GM21447 (cell line): ENCODE measurements around the gene GRB10.
"Not testable (repeated sequence)": the region's sequence is repeated elsewhere in the genome, so short reads cannot be mapped to it uniquely, and the experiment has no call there.

Experiments
- ATAC-seq: cut with Tn5 transposase; IDR thresholded peaks from one replicate; pipeline ENCODE4 v1.9.1; 2021; ENCODE audit not compliant: unreplicated experiment

The GRB10 gene

GRCh38 chr7:50745336-50745735 is 37.4 kb downstream of the GRB10 start:
- no peak for ATAC-seq

- no peak for ATAC-seq
These were observed 38.8 kb downstream of the GRB10 start for GRCh38 chr7:50743893-50744292.

GRCh38 chr7:50743016-50743415 is 39.7 kb downstream of the GRB10 start:
- ATAC-seq = no peak

DNA sequence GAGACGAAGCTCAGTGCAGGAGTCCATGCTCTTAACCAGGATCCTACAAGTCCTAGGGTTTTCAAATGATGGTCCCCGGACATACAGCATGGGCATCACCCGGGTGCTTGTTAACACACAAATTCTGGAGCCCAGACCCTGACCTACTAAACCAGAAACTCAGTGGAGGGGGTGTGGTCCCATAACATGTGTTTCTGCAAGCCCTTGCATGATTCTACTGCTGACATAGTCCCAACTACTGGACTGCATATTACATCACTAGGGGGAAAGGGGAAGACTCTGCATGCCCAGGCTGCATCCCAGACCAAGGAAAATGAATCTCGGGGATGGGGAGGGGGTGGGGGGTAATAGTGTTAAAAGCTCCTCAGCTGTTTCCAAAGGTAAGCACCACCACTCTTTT is 40.3 kb downstream of the GRB10 start:
- no peak for ATAC-seq

DNA sequence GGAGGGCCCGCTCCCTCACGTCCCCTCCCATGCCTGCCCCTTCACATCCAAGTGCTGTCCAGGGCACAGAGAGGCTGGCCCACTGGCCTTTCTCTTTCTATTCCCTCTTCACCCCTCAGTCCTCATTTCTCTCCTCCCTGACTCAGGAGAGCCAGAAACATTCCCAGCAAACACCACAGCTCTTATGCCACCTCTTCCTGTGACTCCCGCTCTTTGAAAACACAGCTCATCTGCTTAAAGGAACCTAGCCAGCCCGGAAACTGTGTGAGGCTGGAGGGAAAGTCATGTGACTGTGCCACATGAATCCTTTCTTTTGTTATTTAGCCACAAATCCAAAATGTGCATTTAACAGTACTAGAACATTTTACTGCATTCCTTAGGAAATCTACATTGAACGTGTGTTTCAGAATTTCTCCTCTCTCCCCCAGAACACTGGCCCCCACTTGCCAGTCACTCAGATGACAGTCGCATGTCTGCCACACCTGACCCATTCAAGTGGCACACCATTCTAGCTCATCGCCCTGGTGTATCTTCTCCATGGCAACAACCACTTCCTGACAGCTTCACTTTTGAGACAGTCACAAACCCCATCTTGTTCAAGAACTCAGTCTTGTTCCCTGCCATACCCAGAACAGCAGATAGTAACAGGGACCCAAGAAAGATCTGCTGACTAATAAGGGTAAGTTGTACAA is 42.8 kb downstream of the GRB10 start:
- no peak for ATAC-seq

DNA sequence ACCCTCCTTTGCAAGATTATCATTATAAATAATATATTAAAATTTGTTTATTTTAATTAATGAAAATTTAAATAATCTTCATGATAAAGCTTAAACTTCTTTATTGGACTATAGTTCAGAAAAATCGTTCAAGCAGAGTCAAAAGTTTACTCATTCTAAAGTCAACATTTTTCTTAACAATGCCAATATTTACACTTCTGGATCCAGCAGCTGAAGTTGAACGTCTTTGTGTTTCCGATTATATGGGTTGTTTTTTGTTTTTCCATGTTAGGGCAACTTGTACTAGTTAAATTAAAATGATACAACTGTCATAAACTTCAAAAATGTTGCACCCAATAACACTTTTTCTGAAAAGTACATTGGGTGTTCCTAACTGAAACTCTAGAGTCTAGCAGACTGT is 43.8 kb downstream of the GRB10 start:
- no peak for ATAC-seq

DNA sequence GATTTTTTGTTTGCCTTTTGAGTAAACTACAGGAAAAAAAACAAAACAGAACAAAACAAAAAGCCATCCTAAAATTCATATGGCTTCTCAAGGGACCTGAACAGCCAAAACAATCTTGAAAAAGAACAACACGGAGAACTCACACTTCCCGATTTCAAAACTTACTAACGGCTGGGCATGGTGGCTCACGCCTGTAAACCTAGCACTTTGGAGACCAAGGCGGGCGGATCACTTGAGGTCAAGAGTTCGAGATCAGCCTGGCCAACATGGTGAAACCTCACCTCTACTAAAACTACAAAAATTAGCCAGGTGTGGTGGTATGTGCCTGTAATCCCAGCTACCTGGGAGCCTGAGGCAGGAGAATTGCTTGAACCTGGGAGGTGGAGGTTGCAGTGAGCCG is 46.9 kb downstream of the GRB10 start:
- not testable (repeated sequence) for ATAC-seq

DNA sequence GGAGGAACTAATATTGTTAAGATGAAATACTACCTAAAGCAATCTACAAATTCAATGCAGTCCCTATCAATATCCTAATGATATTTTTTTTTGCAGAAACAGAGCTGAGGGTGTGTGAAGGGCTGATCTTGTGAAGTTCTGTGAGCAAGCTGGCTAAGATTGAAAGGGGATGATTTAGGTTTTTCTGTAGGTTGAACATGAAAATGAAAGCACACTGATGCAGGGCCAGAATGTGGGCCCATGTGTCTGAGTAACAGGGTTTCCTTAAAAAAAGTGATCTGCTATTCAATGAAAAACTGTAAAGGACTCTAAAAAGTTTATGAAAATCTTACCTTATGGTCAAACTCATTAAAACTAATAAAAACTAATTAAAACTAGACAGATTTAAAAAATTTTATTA is 47.4 kb downstream of the GRB10 start:
- ATAC-seq = no peak

DNA sequence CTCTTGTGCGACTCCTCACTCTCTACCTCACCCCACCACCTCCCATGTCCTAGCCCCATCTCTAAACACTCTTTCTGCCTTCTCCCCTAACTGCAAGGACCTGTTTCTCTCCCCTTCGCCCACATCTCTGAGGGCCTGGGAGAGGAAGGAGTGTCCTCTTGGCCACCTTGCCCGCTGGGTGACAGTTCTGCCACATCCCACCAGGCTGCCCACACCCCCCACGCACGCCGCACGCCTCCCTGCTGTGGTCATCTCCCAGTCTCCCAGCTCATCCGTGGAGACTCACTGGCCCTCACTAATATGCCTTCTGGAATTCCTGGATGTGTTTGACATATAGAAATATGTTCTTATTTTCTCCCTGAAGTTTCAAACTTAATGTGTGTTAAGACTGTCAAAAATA is 48.5 kb downstream of the GRB10 start:
- no peak for ATAC-seq

- ATAC-seq = no peak
These were observed 49.1 kb downstream of the GRB10 start for GRCh38 chr7:50733552-50733951.

GRCh38 chr7:50731703-50732582 is 50.8 kb downstream of the GRB10 start:
- ATAC-seq = no peak

DNA sequence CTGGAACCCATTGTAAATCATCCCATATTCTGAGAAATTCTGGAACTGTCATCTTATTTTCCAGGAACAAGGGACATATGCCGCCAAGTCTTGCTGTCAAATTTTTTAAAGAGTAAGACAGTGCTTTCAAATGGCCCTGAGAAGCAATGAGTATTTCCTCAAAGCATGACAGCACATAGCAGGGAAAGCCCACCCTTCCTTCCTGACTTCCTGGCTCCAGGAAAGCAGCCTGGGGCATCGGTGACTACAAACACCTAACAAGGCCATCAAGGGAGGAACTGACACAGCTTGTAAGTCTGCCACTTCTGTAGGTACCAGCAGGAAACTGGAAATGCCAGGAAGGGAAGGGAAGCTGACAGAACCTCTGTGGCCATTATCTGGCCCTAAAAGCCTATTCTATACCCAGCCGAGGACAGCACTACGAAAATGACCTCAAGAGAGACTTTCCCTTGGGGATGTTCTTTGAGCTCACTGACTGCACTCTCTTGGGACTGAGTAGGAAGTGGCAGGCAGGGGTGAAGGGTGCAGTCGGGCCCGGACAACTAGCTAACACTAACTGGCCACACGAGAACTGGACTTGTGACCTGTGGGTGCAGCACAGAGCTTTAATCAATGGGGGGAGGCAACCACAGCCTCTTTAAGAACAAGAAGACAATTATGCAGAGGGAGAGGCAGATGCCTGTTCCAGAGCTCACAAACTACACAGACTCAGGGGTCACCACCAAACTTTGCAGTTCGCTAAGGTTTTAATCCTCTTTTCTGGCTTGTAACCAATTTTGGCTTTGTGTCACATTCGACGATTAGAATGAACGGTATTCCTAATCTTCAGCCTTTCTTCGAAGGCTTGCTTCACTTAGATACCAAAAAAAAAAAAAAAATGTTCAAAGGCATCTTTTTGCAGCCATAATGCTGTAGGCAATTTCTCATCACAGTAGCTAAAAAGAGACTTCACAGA is 52.0 kb downstream of the GRB10 start:
- ATAC-seq = no peak

DNA sequence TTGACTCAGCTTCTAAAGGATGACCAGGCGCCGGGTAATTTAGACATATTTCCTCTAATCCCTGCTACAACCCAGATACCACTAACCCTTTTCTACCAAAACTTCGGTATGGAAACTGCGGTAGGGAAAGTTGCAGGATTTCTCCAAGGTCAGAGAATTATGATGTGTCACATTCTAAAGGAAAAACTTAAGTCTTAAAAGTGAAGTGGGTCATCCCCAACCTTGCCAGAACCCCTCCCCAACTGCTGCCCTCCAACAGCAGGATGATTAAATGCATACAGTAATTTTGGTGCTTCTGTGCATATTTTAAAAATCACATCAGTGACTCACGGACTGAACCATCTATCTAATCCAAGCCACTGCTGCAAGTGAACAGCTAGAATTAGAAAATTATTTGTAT is 52.7 kb downstream of the GRB10 start:
- ATAC-seq = no peak

GRCh38 chr7:50728184-50728583 is 54.5 kb downstream of the GRB10 start:
- no peak for ATAC-seq

- ATAC-seq = no peak
These were observed 55.0 kb downstream of the GRB10 start for GRCh38 chr7:50727711-50728110.

DNA sequence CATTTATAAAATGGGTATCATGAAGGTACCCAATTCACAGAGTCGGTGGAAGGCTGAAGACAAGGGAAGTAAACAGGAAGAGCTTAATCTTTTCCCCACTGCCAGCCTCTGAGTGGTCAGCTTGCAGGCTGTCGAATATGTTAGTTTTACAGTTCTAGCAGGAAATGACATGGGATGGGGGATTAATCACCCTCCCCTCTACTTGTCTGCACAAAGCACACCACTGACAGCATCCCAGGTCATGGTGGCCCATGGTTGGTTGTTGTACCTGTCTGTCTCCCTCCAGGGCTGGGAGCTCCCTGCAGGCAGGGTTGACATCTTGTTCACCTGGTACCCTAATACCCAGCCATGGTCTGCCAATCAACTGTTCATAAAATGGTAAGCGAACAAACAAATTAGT is 55.6 kb downstream of the GRB10 start:
- ATAC-seq = no peak

DNA sequence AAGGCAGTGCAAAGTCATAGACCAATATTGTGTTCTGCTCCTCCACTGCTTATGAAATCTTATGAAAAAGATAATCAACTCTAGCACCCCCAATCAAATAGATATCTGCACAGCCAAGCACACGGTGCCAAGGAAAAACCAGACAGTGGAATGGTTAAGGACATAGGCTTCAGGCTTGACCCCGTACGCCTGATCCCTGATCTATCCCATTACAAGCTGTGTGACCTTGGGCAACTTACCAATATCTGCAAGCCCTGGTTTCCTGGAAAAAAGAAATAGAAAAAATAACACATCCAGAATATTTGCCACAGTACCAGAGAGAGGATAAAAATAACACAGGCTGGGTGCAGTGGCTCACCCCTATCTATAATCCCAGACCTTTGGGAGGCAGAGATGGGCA is 56.9 kb downstream of the GRB10 start:
- ATAC-seq = no peak

DNA sequence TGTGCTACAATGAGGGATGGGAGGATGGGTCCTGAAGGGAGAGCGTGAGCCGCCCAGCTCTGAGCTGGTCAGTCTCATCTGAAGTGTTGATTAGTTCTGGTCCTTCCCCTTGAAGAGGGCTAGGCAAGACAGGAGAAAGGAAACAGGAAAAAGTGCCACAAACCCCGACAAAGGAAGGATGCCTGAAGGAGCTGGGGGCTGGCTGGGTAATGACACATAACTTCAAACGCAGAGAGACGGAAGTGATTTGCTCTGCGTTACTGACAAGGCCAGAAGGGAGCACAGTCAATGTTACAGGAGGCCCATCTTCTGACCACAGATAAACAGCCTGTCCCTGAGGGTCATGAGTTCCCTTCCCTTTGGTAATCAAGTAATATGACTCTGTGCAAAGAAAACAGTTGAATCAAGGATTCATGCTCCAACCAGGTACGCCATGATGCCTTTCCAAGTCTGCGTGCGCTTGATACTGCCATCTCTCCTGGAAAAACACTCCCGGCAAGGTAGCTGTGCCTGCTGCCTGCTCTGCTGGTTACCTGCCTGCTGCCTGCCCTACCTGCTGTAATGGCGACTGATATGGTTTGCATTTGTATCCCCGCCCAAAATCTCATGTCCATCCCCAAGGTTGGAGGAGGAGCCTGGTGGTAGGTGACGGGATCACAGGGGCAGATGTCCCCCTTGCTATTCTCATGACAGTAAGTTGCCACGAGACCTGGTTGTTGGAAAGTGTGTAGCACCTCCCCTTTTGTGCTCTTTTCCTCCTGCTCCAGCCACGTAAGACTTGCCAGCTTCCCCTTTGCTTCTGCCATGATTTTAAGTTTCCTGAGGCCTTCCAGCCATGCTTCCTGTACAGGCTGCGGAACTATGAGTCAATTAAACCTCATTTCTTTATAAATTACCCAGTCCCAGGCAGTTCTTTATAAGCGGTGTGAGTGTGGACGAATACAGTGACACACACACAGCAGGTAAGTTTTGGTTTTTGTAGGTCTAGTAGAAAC is 57.9 kb downstream of the GRB10 start:
- no peak for ATAC-seq

DNA sequence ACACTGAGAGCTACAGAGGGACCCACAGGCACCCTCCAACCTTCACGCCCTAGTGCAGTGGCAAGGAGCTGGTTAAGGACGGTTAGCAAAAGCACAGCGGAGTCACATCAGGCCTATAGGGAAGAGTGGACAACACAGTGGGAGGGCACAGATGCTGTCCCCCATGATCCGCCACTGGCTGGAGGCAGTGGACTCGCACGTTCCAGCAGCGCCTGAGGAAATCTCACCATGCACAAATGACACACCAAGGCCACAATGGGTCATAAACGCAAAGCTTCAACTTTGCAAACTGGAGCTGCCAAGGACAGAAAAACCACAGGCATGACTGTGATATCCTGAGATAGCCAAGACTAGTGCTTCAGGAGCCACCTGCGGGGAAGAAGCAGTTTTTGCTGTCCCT is 58.8 kb downstream of the GRB10 start:
- no peak for ATAC-seq

DNA sequence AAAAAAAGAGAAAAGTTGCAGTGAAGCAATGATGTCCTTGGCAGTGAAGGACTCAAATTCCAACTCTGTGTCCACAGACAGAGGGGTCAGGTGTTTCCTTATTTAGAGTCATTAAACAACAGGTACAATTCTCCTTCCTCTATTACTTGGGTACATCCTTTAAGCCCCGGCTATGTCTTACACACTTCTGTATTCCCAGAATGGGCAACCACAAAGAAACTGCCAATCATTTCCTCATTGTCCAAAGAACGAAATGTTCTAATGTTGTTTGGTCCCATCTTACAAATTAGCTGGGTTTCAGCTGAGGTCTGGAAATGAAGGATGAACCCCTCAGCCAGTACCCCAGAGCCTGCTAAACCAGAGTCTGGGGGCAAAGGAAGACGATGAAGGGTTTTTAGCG is 59.5 kb downstream of the GRB10 start:
- ATAC-seq = no peak
